Adrenal gland (tissue), 12 donors: ENCODE data around the gene SECISBP2. TPM values are rescaled to one million over a fixed set of nuclear protein-coding genes. Genes with fewer than 3 reads are reported as not detected.

Source experiments
- DNase-seq, 7 donors: peaks; one replicate each; pipeline ENCODE4 v3.0.0-alpha.2; 2019 to 2020
- H3K27ac ChIP-seq, 5 donors: fragments of 200-600 bp; sonication (generic) in 4 of 5; 1 replicate in 3 of 5; 2 replicates in 2 of 5; pipeline versions ENCODE4 v1.5.1 to v1.8.0; 2016 to 2020; ENCODE audit warnings: mild to moderate bottlenecking in 1 of 5
- H3K27me3 ChIP-seq: fragments of 200-600 bp; 2 replicates; pipeline ENCODE4 v1.8.0; 2021
- H3K36me3 ChIP-seq, 2 donors: fragments of 200-600 bp; replicated peaks in 1 of 2; 1 replicate in 1 of 2; 2 replicates in 1 of 2; pipeline versions ENCODE4 v1.5.1 to v1.8.0; 2018 to 2022
- H3K4me1 ChIP-seq, 2 donors: fragments of 200-600 bp; replicated peaks in 1 of 2; 1 replicate in 1 of 2; 2 replicates in 1 of 2; pipeline versions ENCODE4 v1.5.1 to v1.8.0; 2018 to 2021
- H3K4me3 ChIP-seq, 4 donors: fragments of 200-600 bp; sonication (generic) in 3 of 4; one replicate each; pipeline ENCODE4 v1.5.1; 2016 to 2018
- H3K9me3 ChIP-seq, 3 donors: fragments of 200-600 bp; sonication (generic) in 1 of 3; replicated peaks in 1 of 3; 1 replicate in 2 of 3; 2 replicates in 1 of 3; pipeline versions ENCODE4 v1.5.1 to v1.8.0; 2016 to 2021
- POLR2A ChIP-seq, 2 donors: fragments of 450-650 bp; IDR thresholded peaks; one replicate each; pipeline ENCODE4 v1.6.1; 2017; ENCODE audit warnings: antibody characterized with exemption in 2 of 2, mild to moderate bottlenecking in 2 of 2, moderate library complexity in 1 of 2
- WGBS, 4 donors: extraction: QIAGEN DNeasy Blood & Tissue Kit in 2 of 4; methylation state at CpG; one replicate each; pipeline versions ENCODE4 v1.1.5 to v1.1.7; 2013 to 2017; 5-methylcytosine and 5-hydroxymethylcytosine counted together
- intact Hi-C, 2 donors: fragments of 100-400 bp; cut with DNase I; formaldehyde crosslinking; loops; one replicate each; pipeline versions ENCODE4 v1.14.1 to v1.15.0; 2022 to 2023
- polyA plus RNA-seq, 3 donors: library from polyadenylated mRNA; stranded (reverse); fragments of 200-250 nt in 2 of 3; fragments of 350-450 nt in 1 of 3; fragmentation: Illumina TruSeq in 1 of 3; extraction: RNeasy Lipid Tissue Mini Kit (QIAGEN cat#74804) in 1 of 3; gene quantifications; one replicate each; pipeline ENCODE4 v1.2.3, GENCODE V29; 2013 to 2014
- total RNA-seq, 9 donors: library from RNA; depleted of rRNA in 4 of 9; stranded (reverse); fragments of >200 nt in 4 of 9; fragments of 120-200 nt in 1 of 9; fragmentation: NEBNext Ultra II Directional in 1 of 9; extraction: Animal tissue kit (Norgen Biotek cat#: 25700) in 1 of 9; gene quantifications; one replicate each; pipeline versions ENCODE4 v1.1.0 to v1.2.4, GENCODE V29; 2013 to 2023
- TF ChIP-seq, protein P1 (sequence below), 6 experiments: fragments of 450-650 bp in 4 of 6; fragments of 200-600 bp in 2 of 6; sonication (generic) in 1 of 6; IDR thresholded peaks; 1 replicate in 5 of 6; 2 replicates in 1 of 6; pipeline versions ENCODE4 v1.5.1 to v1.8.0; 2016 to 2021; ENCODE audit warnings: antibody characterized with exemption in 6 of 6, mild to moderate bottlenecking in 2 of 6, moderate library complexity in 1 of 6
- donor health status: healthy with polysubstance abuse.
- donor health status: Bipolar disorder and iron deficiency.
- donor health status: DM: yes; HTN: yes; CAD: no.
- donor health status: DM: no; HTN: no; CAD: no.
- donor health status: DM: no; HTN: no; CAD: no.
- donor health status: DM: yes; HTN: yes; CAD: no.

SECISBP2 gene
- total and polyA plus RNA-seq, 12 donors: 31.7 to 76.1 (median 46.8) TPM

DNA sequence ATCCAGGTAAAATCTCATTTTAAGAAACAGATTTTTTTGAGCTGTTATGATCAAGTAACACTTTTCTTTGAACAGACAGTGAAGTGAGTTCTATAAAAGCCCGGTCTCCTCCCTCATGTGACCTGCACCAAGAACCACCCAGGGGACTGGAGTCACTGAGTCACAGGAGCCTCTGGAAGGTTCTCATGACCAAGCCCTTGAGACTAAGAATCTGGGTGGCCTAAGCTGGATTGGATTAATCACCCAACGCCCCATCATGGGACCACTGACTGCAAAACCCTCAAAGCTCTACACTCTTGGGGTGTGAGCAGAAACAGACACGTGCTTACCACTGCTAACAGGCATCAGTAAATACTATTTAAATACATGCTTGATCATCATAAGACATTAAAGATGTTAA is 48.4 kb downstream of the SECISBP2 start:
- intact Hi-C loops: no loop called here
- 91 to 100% (median 96%) methylated on average over 2 to 3 of the region's 3 CpGs for WGBS, 4 donors
- Histone ChIP-seq H3K36me3 (peaks cover 0 to 11% of the 10 kb centered on the region in 2 donors), H3K4me3 (no peak overlapping the region), H3K4me1 (no peaks in the 10 kb centered on the region), H3K27me3 (no peaks in the 10 kb centered on the region), H3K9me3 (no peaks in the 10 kb centered on the region), H3K27ac (no peak overlapping the region)
- no peak for DNase-seq
- no peak for TF ChIP-seq POLR2A (IDR thresholded peaks at IDR 0.05)
- TF ChIP-seq, protein P1, sequence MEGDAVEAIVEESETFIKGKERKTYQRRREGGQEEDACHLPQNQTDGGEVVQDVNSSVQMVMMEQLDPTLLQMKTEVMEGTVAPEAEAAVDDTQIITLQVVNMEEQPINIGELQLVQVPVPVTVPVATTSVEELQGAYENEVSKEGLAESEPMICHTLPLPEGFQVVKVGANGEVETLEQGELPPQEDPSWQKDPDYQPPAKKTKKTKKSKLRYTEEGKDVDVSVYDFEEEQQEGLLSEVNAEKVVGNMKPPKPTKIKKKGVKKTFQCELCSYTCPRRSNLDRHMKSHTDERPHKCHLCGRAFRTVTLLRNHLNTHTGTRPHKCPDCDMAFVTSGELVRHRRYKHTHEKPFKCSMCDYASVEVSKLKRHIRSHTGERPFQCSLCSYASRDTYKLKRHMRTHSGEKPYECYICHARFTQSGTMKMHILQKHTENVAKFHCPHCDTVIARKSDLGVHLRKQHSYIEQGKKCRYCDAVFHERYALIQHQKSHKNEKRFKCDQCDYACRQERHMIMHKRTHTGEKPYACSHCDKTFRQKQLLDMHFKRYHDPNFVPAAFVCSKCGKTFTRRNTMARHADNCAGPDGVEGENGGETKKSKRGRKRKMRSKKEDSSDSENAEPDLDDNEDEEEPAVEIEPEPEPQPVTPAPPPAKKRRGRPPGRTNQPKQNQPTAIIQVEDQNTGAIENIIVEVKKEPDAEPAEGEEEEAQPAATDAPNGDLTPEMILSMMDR (IDR thresholded peaks at IDR 0.05): no peak

DNA sequence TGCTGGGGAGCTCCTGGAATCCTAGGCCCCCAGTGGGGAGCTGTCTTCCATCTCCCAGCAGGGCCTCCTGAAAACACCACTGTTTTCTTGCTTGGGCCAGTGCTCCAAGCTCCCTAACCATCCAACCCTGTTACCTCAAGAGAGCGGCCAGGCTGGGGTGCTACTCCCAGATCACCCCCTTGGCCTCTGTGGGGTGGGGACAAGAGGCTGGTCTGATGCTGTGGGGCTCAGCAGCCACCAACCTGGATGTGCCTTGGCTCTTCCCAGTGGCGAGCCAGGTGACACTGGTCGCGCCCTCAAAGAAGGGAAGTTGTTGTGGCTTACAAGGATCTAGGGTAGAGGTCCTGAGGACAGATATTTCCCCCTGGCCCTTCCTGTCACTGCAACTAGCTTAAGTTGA is 49.0 kb downstream of the SECISBP2 start:
- H3K27me3 ChIP-seq: no peaks in the 10 kb centered on the region
- no peak for DNase-seq
- H3K4me1 ChIP-seq: no peaks in the 10 kb centered on the region
- peaks cover 0 to 6% of the 10 kb centered on the region in 2 donors for H3K36me3 ChIP-seq
- no peak overlapping the region for H3K27ac ChIP-seq
- TF ChIP-seq, protein P1 (IDR thresholded peaks at IDR 0.05): no peak
- no peak for TF ChIP-seq POLR2A (IDR thresholded peaks at IDR 0.05)
- 94 to 97% (median 97%) methylated on average over 3 to 4 of the region's 4 CpGs for WGBS, 4 donors
- intact Hi-C loops: no loop called here
- H3K4me3 ChIP-seq: no peak overlapping the region
- no peaks in the 10 kb centered on the region for H3K9me3 ChIP-seq

DNA sequence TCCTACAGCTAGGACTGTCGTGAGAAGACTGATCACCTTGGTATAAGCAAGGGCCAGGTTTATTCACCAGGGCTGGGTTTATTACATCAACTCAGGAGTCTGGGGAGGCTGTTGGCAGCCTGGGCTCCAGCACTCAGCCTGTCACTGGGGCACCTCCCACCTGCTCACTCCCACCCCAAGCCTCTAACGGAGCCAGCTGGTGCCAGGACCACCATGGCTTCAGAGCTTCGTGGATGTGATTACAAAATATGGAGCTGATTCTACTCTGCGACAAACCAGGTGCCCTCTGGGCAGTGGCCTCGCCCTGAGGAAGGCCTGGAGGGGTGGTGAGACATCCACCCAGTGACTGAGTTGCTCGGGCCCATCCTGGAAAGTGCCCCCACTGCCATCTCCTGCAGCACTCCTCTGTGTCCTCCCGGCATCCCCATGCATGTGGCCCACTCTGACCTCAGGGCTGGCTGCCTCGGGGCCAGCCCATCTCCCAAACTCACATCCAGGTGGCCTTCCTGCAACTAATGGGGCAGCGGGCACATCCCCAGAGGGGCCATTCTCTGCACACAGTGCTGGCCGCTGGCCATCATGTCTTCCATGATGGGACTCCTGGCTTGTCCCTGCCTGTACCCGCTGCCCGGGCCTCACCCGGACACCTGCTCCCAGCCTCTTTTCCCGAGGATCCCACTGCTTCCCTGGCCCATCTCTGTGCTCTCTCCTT is 49.6 kb downstream of the SECISBP2 start:
- Histone ChIP-seq H3K27ac (no peak overlapping the region), H3K27me3 (no peaks in the 10 kb centered on the region), H3K4me1 (no peaks in the 10 kb centered on the region), H3K9me3 (no peaks in the 10 kb centered on the region), H3K36me3 (no peaks in the 10 kb centered on the region), H3K4me3 (no peak overlapping the region)
- TF ChIP-seq, protein P1 (IDR thresholded peaks at IDR 0.05): no peak
- TF ChIP-seq POLR2A (IDR thresholded peaks at IDR 0.05): no peak
- 88 to 91% (median 90%) methylated on average over 5 to 14 of the region's 14 CpGs for WGBS, 4 donors
- intact Hi-C loops: no loop called here
- DNase-seq: no peak

DNA sequence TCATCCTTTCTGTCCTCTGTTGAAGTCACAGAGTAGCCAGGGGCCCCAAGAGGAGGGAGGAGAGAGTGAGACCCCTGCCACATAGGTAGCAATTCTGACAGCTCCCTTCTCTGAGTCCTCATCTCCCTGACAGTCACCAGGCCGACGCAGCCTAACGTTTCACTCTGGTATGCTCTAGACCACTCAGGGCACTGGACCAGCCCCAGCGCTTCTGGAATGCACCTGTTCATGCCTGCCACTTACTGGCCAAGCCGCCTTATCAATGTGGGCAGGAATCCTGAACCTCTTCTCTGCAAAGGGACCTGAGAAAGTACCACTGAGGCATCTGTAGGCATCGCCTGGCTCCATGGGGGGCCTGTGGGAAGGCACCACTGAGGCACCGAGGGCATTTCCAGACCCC is 50.2 kb downstream of the SECISBP2 start:
- intact Hi-C loops: no loop called here
- H3K4me1 ChIP-seq: no peaks in the 10 kb centered on the region
- 86 to 100% (median 91%) methylated on average over 3 to 7 of the region's 7 CpGs for WGBS, 4 donors
- no peak overlapping the region for H3K4me3 ChIP-seq
- H3K27me3 ChIP-seq: no peaks in the 10 kb centered on the region
- DNase-seq: no peak
- H3K27ac ChIP-seq: no peak overlapping the region
- H3K9me3 ChIP-seq: no peaks in the 10 kb centered on the region
- no peaks in the 10 kb centered on the region for H3K36me3 ChIP-seq
- TF ChIP-seq, protein P1 (IDR thresholded peaks at IDR 0.05): no peak
- TF ChIP-seq POLR2A (IDR thresholded peaks at IDR 0.05): no peak
